ENCODE measurements around the gene SETBP1. TPM values are rescaled to one million over a fixed set of nuclear protein-coding genes. Genes with fewer than 3 reads are reported as not detected.

The SETBP1 gene
- total RNA-seq, 2 experiments from 2014 or later: 25.2 to 30.3 TPM

- CTCF ChIA-PET: no interaction called here
- H3K4me3 Mint-ChIP-seq: no peak overlapping the region
- H3K27me3 Mint-ChIP-seq: no peaks in the 10 kb centered on the region
- H3K4me1 Mint-ChIP-seq: peaks cover 9% of the 10 kb centered on the region
- ATAC-seq (no peak), DNase-seq (no peak)
- H3K27ac Mint-ChIP-seq: no peak overlapping the region
- peaks cover 3% of the 10 kb centered on the region for H3K36me3 Mint-ChIP-seq
- H3K9me3 Mint-ChIP-seq (ENCODE audit: low read depth): no peaks in the 10 kb centered on the region
These were observed 365.5 kb downstream of the SETBP1 start for GRCh38 chr18:45046228-45046627.

DNA sequence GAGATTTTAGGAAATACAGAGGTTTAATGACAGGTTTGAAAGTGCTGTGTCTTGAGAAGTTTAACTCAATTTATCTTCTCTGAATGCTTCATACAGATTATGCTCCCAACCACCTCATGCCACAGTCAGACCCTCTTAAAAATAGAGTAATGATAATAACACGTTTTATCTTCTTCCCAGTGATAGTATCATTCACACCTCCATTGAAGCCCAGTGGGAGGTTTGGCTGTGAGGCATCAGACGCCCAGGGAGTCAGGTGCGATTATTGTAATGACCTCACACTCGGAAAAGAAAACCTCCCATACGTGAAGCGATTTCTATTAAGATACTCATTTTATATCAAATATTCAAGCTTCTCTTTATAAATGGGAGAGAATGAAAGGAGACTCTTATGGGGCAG, 366.3 kb downstream of the SETBP1 start:
- no peaks in the 10 kb centered on the region for H3K27me3 Mint-ChIP-seq
- no peaks in the 10 kb centered on the region for H3K9me3 Mint-ChIP-seq (ENCODE audit: low read depth)
- H3K27ac Mint-ChIP-seq: no peak overlapping the region
- no peak overlapping the region for H3K4me3 Mint-ChIP-seq
- peaks cover 4% of the 10 kb centered on the region for H3K36me3 Mint-ChIP-seq
- H3K4me1 Mint-ChIP-seq: peaks cover 9% of the 10 kb centered on the region
- DNase-seq: no peak
- ATAC-seq: no peak
- CTCF ChIA-PET: no interaction called here

DNA sequence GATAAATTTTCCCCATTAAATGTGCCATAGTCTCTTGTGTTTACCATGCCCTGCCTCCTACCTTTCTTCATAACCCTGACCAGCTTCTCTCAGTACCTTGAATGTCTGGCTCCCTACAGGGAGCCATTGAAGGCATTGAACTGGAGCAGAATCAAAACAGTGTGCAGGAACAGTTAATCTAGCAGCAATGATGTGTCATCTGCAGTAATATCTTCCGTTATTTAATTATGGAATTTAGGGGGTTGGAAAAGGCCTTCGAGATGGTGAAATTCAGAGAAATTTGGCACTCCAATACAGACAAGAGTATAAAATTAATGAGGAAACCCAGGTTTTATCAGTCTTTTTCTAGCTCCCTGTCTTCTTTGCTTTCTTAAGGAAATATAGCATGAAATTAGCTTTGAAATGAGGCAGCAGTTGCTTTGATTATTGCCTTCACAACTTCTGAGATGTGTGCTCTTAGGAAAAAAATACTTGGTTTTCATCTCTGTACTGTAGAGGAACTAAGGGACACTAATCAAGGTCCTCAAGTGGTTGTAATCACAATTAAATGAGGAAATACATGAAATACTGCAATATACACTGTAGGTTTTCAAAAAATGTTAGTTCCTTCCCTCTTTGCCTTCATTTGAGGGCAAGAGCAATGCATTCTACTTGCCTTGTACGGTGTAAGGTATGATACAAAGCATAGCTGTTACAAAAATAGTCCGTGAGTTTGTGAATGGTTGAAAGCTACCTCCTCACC, 369.1 kb downstream of the SETBP1 start:
- Mint-ChIP-seq H3K27me3 (no peaks in the 10 kb centered on the region), H3K4me1 (peaks cover 9% of the 10 kb centered on the region), H3K4me3 (no peak overlapping the region), H3K9me3 (ENCODE audit: low read depth) (no peaks in the 10 kb centered on the region), H3K36me3 (peaks cover 4% of the 10 kb centered on the region), H3K27ac (no peak overlapping the region)
- ATAC-seq: no peak
- DNase-seq: no peak
- CTCF ChIA-PET: no interaction called here

DNA sequence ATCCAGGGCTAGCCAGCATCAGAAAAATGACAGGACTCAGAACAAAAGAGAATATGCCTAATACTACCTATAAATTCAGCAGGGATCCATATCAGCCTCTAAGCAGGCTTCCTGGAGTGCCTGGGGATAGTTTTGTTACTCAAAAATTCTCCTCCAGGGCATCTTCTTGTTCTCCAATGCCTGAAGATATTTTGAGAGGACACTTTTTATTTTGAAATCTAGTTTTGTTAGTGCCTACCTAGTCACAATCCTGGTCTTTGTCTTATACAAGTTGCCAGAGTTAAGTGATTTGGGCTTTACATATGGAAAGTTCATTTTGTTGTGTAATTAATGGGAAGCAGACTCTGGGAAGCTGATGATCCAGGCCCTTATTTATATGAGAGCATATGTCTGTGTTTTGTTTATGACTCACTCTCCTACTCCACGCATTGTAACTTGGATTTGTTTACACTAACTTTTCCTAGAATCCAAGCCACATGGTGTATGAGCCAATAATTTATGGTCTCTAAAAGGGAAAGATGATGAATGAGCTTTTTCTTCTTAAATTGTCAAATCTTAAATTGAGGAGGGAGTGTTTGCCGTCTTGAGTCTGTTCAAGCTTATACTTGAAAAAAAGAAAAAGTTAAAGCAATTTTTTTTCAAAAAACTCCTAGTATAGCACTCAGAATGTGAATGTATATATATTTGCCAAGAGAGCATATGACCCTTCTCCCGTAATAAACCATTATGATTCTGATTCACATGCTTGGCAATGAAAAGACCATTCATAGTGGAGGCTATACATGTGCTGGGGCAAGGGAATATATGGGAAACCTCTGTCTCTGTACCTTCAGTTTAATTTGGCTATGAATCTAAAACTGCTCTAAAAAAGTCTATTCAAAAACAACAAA, 370.3 kb downstream of the SETBP1 start:
- H3K9me3 Mint-ChIP-seq (ENCODE audit: low read depth): no peaks in the 10 kb centered on the region
- peaks cover 2% of the 10 kb centered on the region for H3K4me1 Mint-ChIP-seq
- H3K4me3 Mint-ChIP-seq: no peak overlapping the region
- H3K27ac Mint-ChIP-seq: no peak overlapping the region
- CTCF ChIA-PET: no interaction called here
- DNase-seq: no peak
- H3K27me3 Mint-ChIP-seq: no peaks in the 10 kb centered on the region
- no peak for ATAC-seq
- H3K36me3 Mint-ChIP-seq: peaks cover 4% of the 10 kb centered on the region

DNA sequence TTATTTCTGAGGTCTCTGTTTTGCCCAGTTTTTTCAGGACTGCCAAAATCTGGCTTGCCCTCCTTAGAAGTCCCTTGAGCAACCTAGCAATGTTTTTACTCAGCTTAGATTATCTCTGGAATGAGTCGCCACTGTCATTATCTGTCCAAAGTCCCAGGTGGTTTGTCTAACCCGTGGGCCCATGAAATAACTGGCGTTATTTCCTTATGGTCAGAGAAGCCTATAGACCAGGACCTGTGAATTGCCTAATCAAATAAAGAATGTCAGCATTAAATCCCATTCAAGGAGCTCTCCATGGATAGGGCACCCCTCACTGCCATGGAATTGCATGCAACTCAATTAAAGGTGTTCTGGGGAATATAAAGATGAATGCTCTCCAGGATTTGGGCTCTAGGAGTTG, 373.9 kb downstream of the SETBP1 start:
- DNase-seq (no peak), ATAC-seq (no peak)
- Mint-ChIP-seq H3K4me1 (peaks cover 3% of the 10 kb centered on the region), H3K4me3 (no peak overlapping the region), H3K27me3 (peaks cover 5% of the 10 kb centered on the region), H3K9me3 (ENCODE audit: low read depth) (no peaks in the 10 kb centered on the region), H3K36me3 (peaks cover 6% of the 10 kb centered on the region), H3K27ac (no peak overlapping the region)
- CTCF ChIA-PET: no interaction called here

DNA sequence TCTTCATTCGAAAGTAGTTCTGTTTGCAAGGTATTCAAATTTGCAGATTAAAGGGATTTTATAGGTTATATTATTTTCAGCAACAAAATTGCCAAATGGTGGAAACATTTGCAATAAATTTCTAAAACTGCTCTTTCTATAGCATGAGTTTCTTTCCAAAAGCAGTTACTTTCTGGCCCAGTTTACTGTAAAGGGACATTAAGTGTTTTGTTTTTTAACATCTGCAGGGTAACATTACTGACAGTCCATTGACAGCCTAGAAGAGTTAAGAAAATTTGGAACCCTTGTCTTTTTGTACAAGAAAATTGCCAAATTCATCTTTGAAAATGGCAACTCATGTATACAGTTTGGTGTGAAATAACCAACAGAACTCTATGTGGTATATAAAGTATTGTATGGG, 375.1 kb downstream of the SETBP1 start:
- H3K4me3 Mint-ChIP-seq: no peak overlapping the region
- H3K4me1 Mint-ChIP-seq: peaks cover 3% of the 10 kb centered on the region
- DNase-seq (no peak), ATAC-seq (no peak)
- peaks cover 5% of the 10 kb centered on the region for H3K27me3 Mint-ChIP-seq
- no peak overlapping the region for H3K27ac Mint-ChIP-seq
- H3K36me3 Mint-ChIP-seq: peaks cover 6% of the 10 kb centered on the region
- CTCF ChIA-PET: no interaction called here
- H3K9me3 Mint-ChIP-seq (ENCODE audit: low read depth): no peaks in the 10 kb centered on the region

DNA sequence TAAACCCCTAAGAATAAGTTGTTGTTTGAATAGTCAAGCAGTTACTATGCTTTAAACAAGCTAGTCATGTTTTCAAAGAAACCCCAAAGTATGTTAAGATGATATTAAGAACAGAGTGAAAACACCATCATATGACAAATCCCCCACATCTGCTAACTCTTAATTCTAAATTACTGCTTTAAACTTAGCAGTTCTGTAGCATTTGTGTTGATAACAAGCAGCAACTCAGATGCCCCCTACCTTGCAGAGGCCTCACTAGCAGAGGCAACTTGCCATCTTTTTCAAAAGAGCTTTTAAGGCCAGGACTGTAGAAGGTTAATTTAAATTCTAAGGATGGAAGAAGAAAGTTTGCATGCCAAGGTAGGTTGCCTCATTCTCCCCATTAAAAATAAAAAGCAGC, 376.2 kb downstream of the SETBP1 start:
- H3K4me3 Mint-ChIP-seq: no peak overlapping the region
- H3K9me3 Mint-ChIP-seq (ENCODE audit: low read depth): no peaks in the 10 kb centered on the region
- CTCF ChIA-PET: interaction anchor here (1.3 kb wide), 1 partner anchor 9 kb away, joined by 3 read pairs; no protein-coding TSS in a partner anchor
- H3K27ac Mint-ChIP-seq: no peak overlapping the region
- DNase-seq (no peak), ATAC-seq (no peak)
- peaks cover 5% of the 10 kb centered on the region for H3K36me3 Mint-ChIP-seq
- peaks cover 3% of the 10 kb centered on the region for H3K4me1 Mint-ChIP-seq
- peaks cover 5% of the 10 kb centered on the region for H3K27me3 Mint-ChIP-seq

- H3K4me1 Mint-ChIP-seq: peaks cover 3% of the 10 kb centered on the region
- peaks cover 8% of the 10 kb centered on the region for H3K36me3 Mint-ChIP-seq
- CTCF ChIA-PET: interaction anchor here (1.3 kb wide), 1 partner anchor 8 kb away, joined by 3 read pairs; no protein-coding TSS in a partner anchor
- H3K27ac Mint-ChIP-seq: no peak overlapping the region
- H3K9me3 Mint-ChIP-seq (ENCODE audit: low read depth): no peaks in the 10 kb centered on the region
- H3K27me3 Mint-ChIP-seq: peaks cover 5% of the 10 kb centered on the region
- no peak overlapping the region for H3K4me3 Mint-ChIP-seq
- DNase-seq (no peak), ATAC-seq (no peak)
These were observed 377.4 kb downstream of the SETBP1 start for GRCh38 chr18:45057955-45058600.

DNA sequence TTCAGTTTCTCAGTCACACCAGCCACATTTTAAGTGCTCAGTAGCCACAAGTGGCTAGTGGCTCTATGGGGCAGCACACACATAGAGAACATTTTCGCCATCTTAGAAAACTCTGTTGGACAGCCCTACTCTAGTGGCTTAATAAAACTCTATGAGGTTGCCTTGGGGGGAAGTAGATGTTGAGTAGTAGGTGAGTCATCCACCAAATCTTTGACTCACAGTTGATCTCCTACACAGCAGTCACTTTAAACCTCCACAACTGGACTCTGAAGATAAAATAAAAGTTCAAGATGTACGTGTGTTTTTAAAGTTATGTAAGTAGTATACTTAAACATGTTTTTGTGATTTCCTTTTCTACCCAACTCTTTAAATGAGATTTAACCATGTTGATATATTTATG, 379.0 kb downstream of the SETBP1 start:
- CTCF ChIA-PET: no interaction called here
- Mint-ChIP-seq H3K27ac (no peak overlapping the region), H3K4me3 (no peak overlapping the region), H3K36me3 (peaks cover 15% of the 10 kb centered on the region), H3K27me3 (peaks cover 5% of the 10 kb centered on the region), H3K9me3 (ENCODE audit: low read depth) (no peaks in the 10 kb centered on the region), H3K4me1 (peaks cover 3% of the 10 kb centered on the region)
- DNase-seq (no peak), ATAC-seq (no peak)

- ATAC-seq (no peak), DNase-seq (no peak)
- Mint-ChIP-seq H3K27ac (no peak overlapping the region), H3K27me3 (peaks cover 5% of the 10 kb centered on the region), H3K9me3 (ENCODE audit: low read depth) (no peaks in the 10 kb centered on the region), H3K36me3 (peaks cover 17% of the 10 kb centered on the region), H3K4me3 (no peak overlapping the region), H3K4me1 (peaks cover 5% of the 10 kb centered on the region)
- CTCF ChIA-PET: no interaction called here
These were observed 379.4 kb downstream of the SETBP1 start for GRCh38 chr18:45060102-45060501.

DNA sequence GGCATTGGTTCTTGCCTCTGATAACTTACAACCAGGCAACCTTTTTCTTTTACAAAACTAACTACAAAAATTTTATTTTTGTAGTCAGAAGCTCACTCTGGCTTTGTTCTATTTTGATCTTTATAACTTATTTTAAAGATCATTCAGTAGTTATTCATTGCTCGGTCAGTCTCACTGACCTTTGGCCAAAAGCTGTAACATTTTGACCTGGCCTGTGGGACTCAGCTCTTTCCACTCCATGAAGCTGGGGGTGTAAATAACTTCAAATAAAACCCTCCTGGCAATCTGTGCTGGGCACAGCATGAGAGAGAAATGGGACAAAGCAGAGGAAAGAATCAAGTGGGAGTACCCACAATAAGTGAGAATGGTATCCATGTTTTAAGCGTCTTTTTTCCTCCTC, 380.7 kb downstream of the SETBP1 start:
- DNase-seq (no peak), ATAC-seq (no peak)
- no peak overlapping the region for H3K27ac Mint-ChIP-seq
- H3K27me3 Mint-ChIP-seq: peaks cover 5% of the 10 kb centered on the region
- no peaks in the 10 kb centered on the region for H3K9me3 Mint-ChIP-seq (ENCODE audit: low read depth)
- H3K4me1 Mint-ChIP-seq: peaks cover 15% of the 10 kb centered on the region
- CTCF ChIA-PET: no interaction called here
- H3K4me3 Mint-ChIP-seq: no peak overlapping the region
- H3K36me3 Mint-ChIP-seq: peaks cover 17% of the 10 kb centered on the region

- CTCF ChIA-PET: no interaction called here
- Mint-ChIP-seq H3K4me1 (peaks cover 20% of the 10 kb centered on the region), H3K27me3 (no peaks in the 10 kb centered on the region), H3K27ac (no peak overlapping the region), H3K36me3 (peaks cover 16% of the 10 kb centered on the region), H3K9me3 (ENCODE audit: low read depth) (no peaks in the 10 kb centered on the region), H3K4me3 (no peak overlapping the region)
- DNase-seq (no peak), ATAC-seq (no peak)
These were observed 382.8 kb downstream of the SETBP1 start for GRCh38 chr18:45063246-45064038.

DNA sequence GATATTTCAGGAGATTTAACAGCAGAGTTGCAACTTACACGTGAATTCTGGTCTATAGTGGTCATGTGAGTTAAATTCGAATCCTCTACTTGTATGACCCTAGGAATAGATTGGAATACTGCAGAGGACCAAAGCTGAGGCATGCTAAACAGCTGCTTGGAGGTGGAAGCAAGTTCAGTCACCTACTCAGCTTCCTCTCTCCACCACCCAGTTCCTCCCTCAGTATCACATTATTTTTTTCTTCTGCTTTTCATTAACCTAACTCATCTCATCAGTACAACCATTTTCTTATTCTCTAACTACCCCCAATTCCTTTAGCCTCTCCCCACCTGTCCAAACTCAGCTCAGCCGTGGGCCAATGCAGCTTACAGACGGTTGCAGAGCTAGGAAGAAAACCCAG, 385.5 kb downstream of the SETBP1 start:
- Mint-ChIP-seq H3K27me3 (peaks cover 4% of the 10 kb centered on the region), H3K4me1 (peaks cover 18% of the 10 kb centered on the region), H3K36me3 (peaks cover 16% of the 10 kb centered on the region), H3K27ac (no peak overlapping the region), H3K9me3 (ENCODE audit: low read depth) (no peaks in the 10 kb centered on the region), H3K4me3 (no peak overlapping the region)
- no peak for ATAC-seq
- CTCF ChIA-PET: interaction anchor here (1.3 to 1.9 kb wide), 2 partner anchors 9 to 146 kb away, joined by 3 to 8 read pairs; no protein-coding TSS in a partner anchor
- no peak for DNase-seq

Data from activated CD8-positive, alpha-beta memory T cell treated with anti-CD3 and anti-CD28 coated beads, Interleukin-2, amount 10 ng/mL, durations not matched to agents 7 days and 5 days (primary cell).